OCI-LY3 (cell line): ENCODE data around the gene ENTREP1.
A peak's percentile ranks its signal among the peaks of the same experiment; 100 is the strongest.

ENCODE experiments used
- H2AFZ ChIP-seq: fragments of 200-600, 300-600 bp; shearing (Covaris generic); 2 replicates; pipeline ENCODE4 v1.6.0; 2014; ENCODE audit warnings: antibody characterized with exemption, low read depth, low read length
- H3K27ac ChIP-seq: fragments of 200-600, 300-600 bp; sonication (generic); 2 replicates; pipeline ENCODE4 v1.5.1; 2014; ENCODE audit warnings: mild to moderate bottlenecking, low read length, moderate library complexity, mixed read lengths
- H3K27me3 ChIP-seq: fragments of 200-600, 300-600 bp; sonication (generic); 2 replicates; pipeline ENCODE4 v1.6.1; 2014; ENCODE audit warnings: low read depth, low read length, mixed read lengths
- H3K36me3 ChIP-seq: fragments of 200-600, 300-600 bp; sonication (generic); replicated peaks from 2 replicates; pipeline ENCODE3; 2014; ENCODE audit warnings: low read depth, low read length, mixed read lengths
- H3K4me1 ChIP-seq: fragments of 300-600, 200-600 bp; sonication (generic); 2 replicates; pipeline ENCODE4 v1.6.1; 2014; ENCODE audit warnings: low read length, mixed read lengths
- H3K4me2 ChIP-seq: fragments of 200-600, 300-600 bp; sonication (generic); 2 replicates; pipeline ENCODE4 v1.6.1; 2014; ENCODE audit warnings: low read length, mixed read lengths
- H3K4me3 ChIP-seq: fragments of 300-600, 200-600 bp; sonication (generic); 2 replicates; pipeline ENCODE4 v1.5.1; 2014; ENCODE audit warnings: antibody characterized with exemption, mild to moderate bottlenecking, low read length, moderate library complexity
- H3K79me2 ChIP-seq: fragments of 300-600, 200-600 bp; shearing (Covaris generic); 2 replicates; pipeline ENCODE4 v1.6.1; 2014; ENCODE audit warnings: mild to moderate bottlenecking, low read length, mixed read lengths
- H3K9ac ChIP-seq: fragments of 300-600, 200-600 bp; shearing (Covaris generic); 2 replicates; pipeline ENCODE4 v1.6.0; 2014; ENCODE audit warnings: mild to moderate bottlenecking, low read length, moderate library complexity
- H3K9me3 ChIP-seq: fragments of 200-600, 300-600 bp; shearing (Covaris generic); 2 replicates; pipeline ENCODE4 v1.6.1; 2014; ENCODE audit warnings: low read length, mixed read lengths; ENCODE audit not compliant: insufficient read depth
- H4K20me1 ChIP-seq: fragments of 200-600, 300-600 bp; sonication (generic); 2 replicates; pipeline ENCODE4 v1.6.1; 2016; ENCODE audit warnings: low read length, mixed read lengths; ENCODE audit not compliant: insufficient read depth
- EZH2phosphoT487 ChIP-seq: fragments of 200-600 bp; shearing (Covaris generic); IDR thresholded peaks from 2 replicates; pipeline ENCODE4 v1.6.1; 2018; ENCODE audit warnings: antibody characterized with exemption, mixed run types, low read depth
- TF ChIP-seq, protein P1 (sequence below): fragments of 200-600, 300-600 bp; sonication (generic); IDR thresholded peaks from 2 replicates; pipeline ENCODE4 v1.5.1; 2014; ENCODE audit warnings: antibody characterized with exemption, low read length, low read depth

The ENTREP1 gene

GRCh38 chr9:69411931-69412740 lies 87.1 kb downstream of the ENTREP1 start:
- Histone ChIP-seq H2AFZ (no peak overlapping the region), H3K27ac (no peak overlapping the region), H3K4me1 (no peaks in the 10 kb centered on the region), H3K27me3 (no peaks in the 10 kb centered on the region), H3K4me2 (no peak overlapping the region), H3K79me2 (no peaks in the 10 kb centered on the region), H4K20me1 (no peaks in the 10 kb centered on the region), H3K9ac (no peak overlapping the region), H3K4me3 (no peak overlapping the region), H3K9me3 (no peaks in the 10 kb centered on the region), H3K36me3 (no peaks in the 10 kb centered on the region)
- TF ChIP-seq, protein P1, sequence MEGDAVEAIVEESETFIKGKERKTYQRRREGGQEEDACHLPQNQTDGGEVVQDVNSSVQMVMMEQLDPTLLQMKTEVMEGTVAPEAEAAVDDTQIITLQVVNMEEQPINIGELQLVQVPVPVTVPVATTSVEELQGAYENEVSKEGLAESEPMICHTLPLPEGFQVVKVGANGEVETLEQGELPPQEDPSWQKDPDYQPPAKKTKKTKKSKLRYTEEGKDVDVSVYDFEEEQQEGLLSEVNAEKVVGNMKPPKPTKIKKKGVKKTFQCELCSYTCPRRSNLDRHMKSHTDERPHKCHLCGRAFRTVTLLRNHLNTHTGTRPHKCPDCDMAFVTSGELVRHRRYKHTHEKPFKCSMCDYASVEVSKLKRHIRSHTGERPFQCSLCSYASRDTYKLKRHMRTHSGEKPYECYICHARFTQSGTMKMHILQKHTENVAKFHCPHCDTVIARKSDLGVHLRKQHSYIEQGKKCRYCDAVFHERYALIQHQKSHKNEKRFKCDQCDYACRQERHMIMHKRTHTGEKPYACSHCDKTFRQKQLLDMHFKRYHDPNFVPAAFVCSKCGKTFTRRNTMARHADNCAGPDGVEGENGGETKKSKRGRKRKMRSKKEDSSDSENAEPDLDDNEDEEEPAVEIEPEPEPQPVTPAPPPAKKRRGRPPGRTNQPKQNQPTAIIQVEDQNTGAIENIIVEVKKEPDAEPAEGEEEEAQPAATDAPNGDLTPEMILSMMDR: no peak
- TF ChIP-seq EZH2phosphoT487: no peak

DNA sequence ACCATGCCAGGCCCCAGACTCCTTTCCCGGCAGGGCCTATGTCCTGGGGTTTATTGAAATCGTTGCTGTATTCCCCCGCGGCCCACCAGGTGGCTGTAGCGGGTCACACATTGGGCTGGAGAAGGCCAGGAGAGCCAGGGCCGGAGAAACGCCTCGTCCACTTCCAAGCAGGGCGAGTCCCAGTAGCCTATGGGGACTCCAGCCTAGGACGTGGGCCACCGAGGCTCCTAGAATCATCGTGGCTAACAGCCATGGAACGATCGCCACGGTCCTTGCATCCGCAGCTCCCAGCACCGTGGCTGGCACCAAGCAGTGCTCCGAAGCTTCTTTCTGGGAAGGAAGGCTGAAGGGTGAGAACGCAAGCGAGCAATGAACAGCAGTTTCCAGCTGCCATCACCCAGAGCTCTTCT lies 87.7 kb downstream of the ENTREP1 start:
- Histone ChIP-seq H3K9me3 (no peaks in the 10 kb centered on the region), H3K4me1 (no peaks in the 10 kb centered on the region), H2AFZ (no peak overlapping the region), H3K79me2 (no peaks in the 10 kb centered on the region), H3K4me2 (no peak overlapping the region), H4K20me1 (no peaks in the 10 kb centered on the region), H3K36me3 (no peaks in the 10 kb centered on the region), H3K4me3 (no peak overlapping the region), H3K9ac (no peak overlapping the region), H3K27ac (no peak overlapping the region), H3K27me3 (no peaks in the 10 kb centered on the region)
- no peak for TF ChIP-seq EZH2phosphoT487
- TF ChIP-seq, protein P1: peak; percentile 16

GRCh38 chr9:69420611-69421270 lies 95.7 kb downstream of the ENTREP1 start:
- no peaks in the 10 kb centered on the region for H3K79me2 ChIP-seq
- peaks cover 13% of the 10 kb centered on the region for H3K27me3 ChIP-seq
- H4K20me1 ChIP-seq: no peaks in the 10 kb centered on the region
- H2AFZ ChIP-seq: no peak overlapping the region
- H3K4me3 ChIP-seq: no peak overlapping the region
- H3K9me3 ChIP-seq: no peaks in the 10 kb centered on the region
- H3K27ac ChIP-seq: no peak overlapping the region
- no peak overlapping the region for H3K9ac ChIP-seq
- H3K36me3 ChIP-seq: no peaks in the 10 kb centered on the region
- H3K4me2 ChIP-seq: no peak overlapping the region
- no peaks in the 10 kb centered on the region for H3K4me1 ChIP-seq
- TF ChIP-seq EZH2phosphoT487: no peak

GRCh38 chr9:69421908-69422801 lies 97.1 kb downstream of the ENTREP1 start:
- Histone ChIP-seq H2AFZ (no peak overlapping the region), H3K27me3 (peaks cover 13% of the 10 kb centered on the region), H3K4me3 (no peak overlapping the region), H3K27ac (no peak overlapping the region), H3K9me3 (no peaks in the 10 kb centered on the region), H3K4me1 (no peaks in the 10 kb centered on the region), H3K79me2 (no peaks in the 10 kb centered on the region), H3K36me3 (no peaks in the 10 kb centered on the region), H4K20me1 (no peaks in the 10 kb centered on the region), H3K9ac (no peak overlapping the region), H3K4me2 (no peak overlapping the region)
- no peak for TF ChIP-seq EZH2phosphoT487
- TF ChIP-seq, protein P1: peak; percentile 86
